Mesendoderm (in vitro differentiated cells): Measurements from ENCODE around the gene BRD9.
"Not testable (repeated sequence)": the region's sequence is repeated elsewhere in the genome, so short reads cannot be mapped to it uniquely, and the experiment has no call there.

ENCODE experiments used
- DNase-seq: peaks from one replicate; pipeline ENCODE4 v3.0.0; 2013
- H2AK5ac ChIP-seq: 2 replicates; pipeline ENCODE4 v1.6.1; 2013; ENCODE audit warnings: low read length, inconsistent platforms
- H2BK120ac ChIP-seq: 2 replicates; pipeline ENCODE4 v1.6.1; 2013; ENCODE audit warnings: low read depth, mild to moderate bottlenecking, low read length, moderate library complexity, mixed read lengths
- H2BK15ac ChIP-seq: replicated peaks from 2 replicates; pipeline ENCODE4 v1.6.1; 2013; ENCODE audit warnings: low read depth, mild to moderate bottlenecking, moderate library complexity
- H2BK5ac ChIP-seq: 2 replicates; pipeline ENCODE4 v1.6.1; 2013; ENCODE audit warnings: low read length, inconsistent platforms
- H3K18ac ChIP-seq: 2 replicates; pipeline ENCODE4 v1.6.1; 2013; ENCODE audit warnings: mild to moderate bottlenecking, low read length, mixed read lengths
- H3K23ac ChIP-seq: one replicate; pipeline ENCODE4 v1.6.1; 2013; ENCODE audit warnings: low read length
- H3K27ac ChIP-seq: 2 replicates; pipeline ENCODE4 v1.5.1; 2013; ENCODE audit warnings: low read depth, mild to moderate bottlenecking, inconsistent platforms, low read length, moderate library complexity
- H3K27me3 ChIP-seq: 2 replicates; pipeline ENCODE4 v1.6.1; 2013; ENCODE audit warnings: low read length, control low read depth, mild to moderate bottlenecking, inconsistent platforms; ENCODE audit not compliant: insufficient read depth, poor library complexity
- H3K36me3 ChIP-seq: 2 replicates; pipeline ENCODE4 v1.6.1; 2013; ENCODE audit warnings: low read length, inconsistent platforms; ENCODE audit not compliant: control insufficient read depth, insufficient read depth
- H3K4ac ChIP-seq: one replicate; pipeline ENCODE4 v1.6.1; 2013; ENCODE audit warnings: low read depth, mild to moderate bottlenecking, low read length, moderate library complexity
- H3K4me1 ChIP-seq: 2 replicates; pipeline ENCODE4 v1.6.1; 2013; ENCODE audit warnings: low read depth, low read length, inconsistent platforms; ENCODE audit not compliant: control insufficient read depth
- H3K4me2 ChIP-seq: 2 replicates; pipeline ENCODE4 v1.6.1; 2013; ENCODE audit warnings: low read length
- H3K4me3 ChIP-seq: 2 replicates; pipeline ENCODE4 v1.5.1; 2013; ENCODE audit warnings: mild to moderate bottlenecking, low read length
- H3K56ac ChIP-seq: one replicate; pipeline ENCODE4 v1.6.1; 2013; ENCODE audit warnings: low read length
- H3K79me1 ChIP-seq: 2 replicates; pipeline ENCODE4 v1.6.1; 2013; ENCODE audit warnings: low read length, inconsistent platforms
- H3K79me2 ChIP-seq: 2 replicates; pipeline ENCODE4 v1.6.1; 2013; ENCODE audit warnings: mild to moderate bottlenecking, low read length; ENCODE audit not compliant: control insufficient read depth, insufficient read depth
- H3K9ac ChIP-seq: 2 replicates; pipeline ENCODE4 v1.6.1; 2013; ENCODE audit warnings: low read length, inconsistent platforms
- H4K5ac ChIP-seq: one replicate; pipeline ENCODE4 v1.6.1; 2013; ENCODE audit warnings: low read length
- H4K8ac ChIP-seq: one replicate; pipeline ENCODE4 v1.6.1; 2013; ENCODE audit warnings: low read depth, mild to moderate bottlenecking, control low read depth, low read length, moderate library complexity
- WGBS: extraction: QIAGEN DNeasy Blood & Tissue Kit; methylation state at CpG from one replicate; pipeline ENCODE4 v1.1.7; 2013; ENCODE audit warnings: low lambda C conversion rate, missing lambda C conversion rate; ENCODE audit not compliant: insufficient coverage; ENCODE audit errors: extremely low coverage; 5-methylcytosine and 5-hydroxymethylcytosine counted together

BRD9 gene

DNA sequence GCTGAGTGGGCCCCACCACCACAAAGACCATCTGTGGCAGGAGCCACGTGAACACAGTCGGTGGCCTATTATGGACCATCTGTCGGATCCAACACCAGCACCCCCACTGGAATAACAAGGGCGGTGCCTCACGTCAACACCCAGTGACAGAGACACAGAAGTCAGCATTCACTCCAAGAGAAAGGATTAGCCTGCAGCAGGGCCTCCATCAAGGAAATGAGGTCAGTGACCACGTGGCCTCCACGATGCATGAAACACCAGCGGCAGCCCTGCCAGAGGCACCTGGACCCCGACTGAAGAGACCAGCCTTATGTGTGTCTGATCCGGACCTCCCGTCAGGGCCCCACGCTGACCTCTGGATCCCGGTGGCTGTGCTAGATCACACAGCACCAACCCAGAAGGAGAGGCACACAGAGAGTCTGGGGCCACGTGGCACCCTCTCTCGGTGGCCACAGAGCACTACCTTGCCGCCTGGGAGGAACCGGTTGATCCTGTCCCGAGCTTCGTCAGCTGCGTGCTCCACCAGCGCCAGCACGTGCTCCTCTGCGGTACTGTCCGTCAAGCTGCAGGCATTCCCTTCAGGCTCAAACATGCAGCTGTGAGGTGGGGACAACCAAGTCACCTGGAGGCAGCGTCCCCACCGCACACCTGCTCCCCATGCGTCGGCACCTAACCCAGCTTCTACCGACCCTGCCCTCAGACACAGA, 9.0 kb downstream of the BRD9 start:
- Histone ChIP-seq H3K18ac (no peak overlapping the region), H3K4me3 (no peak overlapping the region), H3K79me2 (peaks cover 54% of the 10 kb centered on the region), H4K8ac (no peak overlapping the region), H3K23ac (no peak overlapping the region), H2BK120ac (no peak overlapping the region), H2AK5ac (no peak overlapping the region), H3K56ac (no peak overlapping the region), H3K4me2 (no peak overlapping the region), H3K79me1 (peaks cover 36% of the 10 kb centered on the region), H2BK5ac (no peak overlapping the region), H3K9ac (no peak overlapping the region), H3K27me3 (no peaks in the 10 kb centered on the region), H3K36me3 (peaks cover 43% of the 10 kb centered on the region), H4K5ac (no peak overlapping the region), H3K4ac (no peak overlapping the region), H3K4me1 (no peaks in the 10 kb centered on the region), H3K27ac (no peak overlapping the region), H2BK15ac (no peak overlapping the region)
- DNase-seq = no peak
- WGBS = no CpG with 5 or more reads among the region's 29 CpGs

DNA sequence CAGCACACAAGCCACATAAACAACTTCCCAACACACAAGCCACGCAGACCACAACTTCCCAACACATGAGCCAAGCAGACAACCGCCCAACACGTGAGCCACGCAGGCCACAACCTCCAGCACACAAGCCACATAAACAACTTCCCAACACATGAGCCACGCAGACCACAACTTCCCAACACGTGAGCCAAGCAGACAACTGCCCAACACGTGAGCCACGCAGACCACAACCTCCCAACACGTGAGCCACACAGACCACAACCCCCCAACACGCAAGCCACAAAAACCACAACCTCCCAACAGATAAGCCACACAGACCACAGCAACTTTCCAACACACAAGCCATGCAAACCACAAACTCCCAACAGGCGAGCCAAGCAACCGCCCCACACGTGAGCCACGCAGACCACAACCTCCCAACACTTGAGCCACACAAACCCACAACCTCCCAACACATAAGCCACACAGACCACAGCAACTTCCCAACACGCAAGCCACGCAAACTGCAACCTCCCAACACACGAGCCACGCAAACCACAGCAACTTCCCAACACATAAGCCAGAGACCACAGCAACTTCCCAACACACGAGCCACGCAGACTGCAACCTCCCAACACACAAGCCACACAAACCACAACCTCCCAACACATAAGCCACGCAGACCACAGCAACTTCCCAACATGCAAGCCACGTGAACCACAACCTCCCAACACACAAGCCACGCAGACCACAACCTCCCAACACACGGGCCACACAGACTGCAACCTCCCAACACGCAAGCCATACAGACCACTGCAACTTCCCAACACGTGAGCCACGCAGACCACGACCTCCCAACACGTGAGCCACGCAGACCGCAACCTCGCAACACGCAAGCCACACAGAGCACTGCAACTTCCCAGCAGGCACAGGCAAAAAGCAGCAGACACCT, 10.1 kb downstream of the BRD9 start:
- Histone ChIP-seq H3K27ac (no peak overlapping the region), H3K56ac (no peak overlapping the region), H2BK5ac (no peak overlapping the region), H3K27me3 (no peaks in the 10 kb centered on the region), H3K4me1 (no peaks in the 10 kb centered on the region), H4K5ac (no peak overlapping the region), H3K4ac (no peak overlapping the region), H3K36me3 (peaks cover 46% of the 10 kb centered on the region), H3K4me3 (no peak overlapping the region), H3K23ac (no peak overlapping the region), H3K4me2 (no peak overlapping the region), H4K8ac (no peak overlapping the region), H2AK5ac (no peak overlapping the region), H3K79me2 (peaks cover 49% of the 10 kb centered on the region), H2BK120ac (no peak overlapping the region), H3K9ac (no peak overlapping the region), H3K18ac (no peak overlapping the region), H2BK15ac (no peak overlapping the region), H3K79me1 (peaks cover 36% of the 10 kb centered on the region)
- DNase-seq = no peak
- no CpG with 5 or more reads among the region's 33 CpGs for WGBS

DNA sequence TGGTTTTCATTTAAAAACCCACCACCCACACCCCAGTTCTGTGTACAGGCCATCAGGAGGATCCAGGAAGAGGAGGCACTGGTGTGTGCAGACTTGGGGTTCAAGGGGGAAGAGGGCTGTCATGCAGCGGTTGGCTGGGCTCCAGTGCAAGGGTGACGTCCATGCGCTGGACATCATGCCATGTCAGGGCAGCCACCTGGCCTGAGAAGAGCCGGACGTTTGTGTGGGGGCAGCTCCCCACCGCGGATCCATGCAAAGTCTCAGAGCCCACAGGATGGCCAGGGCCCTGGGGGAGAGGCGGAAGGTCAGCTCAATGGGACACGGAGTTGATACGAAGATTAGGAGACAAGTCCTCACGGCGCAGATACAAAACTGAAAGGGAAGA, 11.1 kb downstream of the BRD9 start:
- H3K36me3 ChIP-seq = peaks cover 41% of the 10 kb centered on the region
- H3K27me3 ChIP-seq = no peaks in the 10 kb centered on the region
- H3K27ac ChIP-seq = no peak overlapping the region
- H2AK5ac ChIP-seq = no peak overlapping the region
- H2BK5ac ChIP-seq = no peak overlapping the region
- no peak overlapping the region for H2BK120ac ChIP-seq
- H3K4me3 ChIP-seq = no peak overlapping the region
- no peak overlapping the region for H3K23ac ChIP-seq
- no peaks in the 10 kb centered on the region for H3K4me1 ChIP-seq
- no CpG with 5 or more reads among the region's 12 CpGs for WGBS
- H3K9ac ChIP-seq = no peak overlapping the region
- H3K79me2 ChIP-seq = peaks cover 44% of the 10 kb centered on the region
- peaks cover 34% of the 10 kb centered on the region for H3K79me1 ChIP-seq
- no peak overlapping the region for H3K56ac ChIP-seq
- H3K4me2 ChIP-seq = no peak overlapping the region
- H2BK15ac ChIP-seq = no peak overlapping the region
- H4K5ac ChIP-seq = no peak overlapping the region
- no peak overlapping the region for H4K8ac ChIP-seq
- H3K18ac ChIP-seq = no peak overlapping the region
- no peak overlapping the region for H3K4ac ChIP-seq
- DNase-seq = no peak

DNA sequence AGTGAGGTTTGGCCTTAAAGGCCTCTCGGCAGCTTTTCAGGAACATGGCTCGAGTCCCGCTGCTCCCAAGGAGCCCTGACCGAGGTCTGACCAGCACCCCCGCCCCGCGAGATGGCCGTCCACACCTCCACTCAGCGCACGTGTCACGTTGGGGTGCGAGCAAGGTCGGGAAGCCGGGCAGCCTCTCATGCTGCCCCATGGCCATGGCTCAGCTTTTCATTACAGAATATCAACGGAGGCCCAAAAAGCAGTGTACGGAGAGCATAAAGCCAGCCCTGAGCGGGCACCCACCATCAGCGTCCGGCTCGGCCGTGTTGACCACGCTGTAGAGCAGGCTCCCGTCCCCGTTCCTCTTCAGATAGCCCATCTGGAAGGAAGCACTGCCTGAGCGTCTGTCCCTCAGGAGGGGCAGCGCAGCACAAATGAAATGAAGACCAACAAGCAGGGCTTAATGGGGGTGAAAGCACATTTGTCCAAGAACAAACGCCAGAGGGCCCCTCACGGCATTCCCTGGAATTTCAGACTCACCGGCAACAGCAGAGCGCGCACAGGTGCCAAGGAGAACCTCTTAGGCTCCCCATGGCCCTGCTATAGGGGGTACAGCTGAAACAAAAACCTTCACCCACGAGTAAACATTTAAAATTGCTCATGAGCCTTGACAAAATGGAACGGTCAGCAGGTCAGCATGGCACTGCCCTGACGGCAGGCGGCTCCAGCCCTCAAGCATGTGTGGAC, 11.6 kb downstream of the BRD9 start:
- WGBS = no CpG with 5 or more reads among the region's 35 CpGs
- no peak overlapping the region for H3K18ac ChIP-seq
- no peak overlapping the region for H3K4me2 ChIP-seq
- H2BK5ac ChIP-seq = no peak overlapping the region
- H3K23ac ChIP-seq = no peak overlapping the region
- DNase-seq = no peak
- H2AK5ac ChIP-seq = no peak overlapping the region
- no peak overlapping the region for H4K5ac ChIP-seq
- no peak overlapping the region for H2BK15ac ChIP-seq
- H3K79me1 ChIP-seq = peaks cover 34% of the 10 kb centered on the region
- H3K79me2 ChIP-seq = peaks cover 41% of the 10 kb centered on the region
- peaks cover 39% of the 10 kb centered on the region for H3K36me3 ChIP-seq
- H3K56ac ChIP-seq = no peak overlapping the region
- no peak overlapping the region for H3K9ac ChIP-seq
- no peak overlapping the region for H3K4ac ChIP-seq
- H2BK120ac ChIP-seq = no peak overlapping the region
- no peaks in the 10 kb centered on the region for H3K4me1 ChIP-seq
- no peaks in the 10 kb centered on the region for H3K27me3 ChIP-seq
- H3K4me3 ChIP-seq = no peak overlapping the region
- H3K27ac ChIP-seq = no peak overlapping the region
- H4K8ac ChIP-seq = no peak overlapping the region

DNA sequence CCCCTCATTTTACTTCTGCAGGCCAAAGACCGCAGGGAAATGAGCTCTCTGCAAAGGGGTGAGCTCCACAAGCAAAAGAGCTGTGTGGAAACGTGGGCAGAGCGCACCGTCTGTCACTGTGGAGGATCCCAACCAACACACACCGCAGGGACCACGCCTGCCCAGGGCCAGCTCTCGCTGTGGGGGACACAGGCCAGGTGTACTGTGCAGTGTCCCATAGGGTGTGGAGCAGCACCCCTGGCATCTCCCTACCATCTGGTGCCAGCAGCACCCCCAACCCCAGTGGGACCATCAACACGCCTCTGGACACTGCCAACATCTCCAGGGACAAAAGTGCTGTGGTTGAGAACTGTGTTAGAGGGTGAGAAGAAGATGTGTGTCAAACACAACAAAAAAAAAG, 13.9 kb downstream of the BRD9 start:
- not testable (repeated sequence) for H3K4me2 ChIP-seq, DNase-seq
- H3K36me3 ChIP-seq = peaks cover 32% of the 10 kb centered on the region

More for the DNA sequence above, 13.9 kb downstream of the BRD9 start:
- no CpG with 5 or more reads among the region's 8 CpGs for WGBS
- H3K4me1 ChIP-seq, H3K27me3 ChIP-seq, H3K27ac ChIP-seq, H3K9ac ChIP-seq, H3K56ac ChIP-seq, H2BK15ac ChIP-seq, H2BK120ac ChIP-seq, H3K4ac ChIP-seq, H2AK5ac ChIP-seq, H3K4me3 ChIP-seq, H4K8ac ChIP-seq, H4K5ac ChIP-seq, H3K23ac ChIP-seq, H2BK5ac ChIP-seq, H3K18ac ChIP-seq: not testable (repeated sequence)
- Histone ChIP-seq H3K79me2 (peaks cover 22% of the 10 kb centered on the region), H3K79me1 (peaks cover 32% of the 10 kb centered on the region)
